A673 (cell line): ENCODE results near the gene ZDHHC6.

ENCODE experiments used
- CTCF ChIP-seq: fragments of 300-800, 200-600 bp; sonication (generic); conservative IDR thresholded peaks from 2 replicates; pipeline ENCODE4 v1.5.1; 2017; ENCODE audit warnings: low read depth, mild to moderate bottlenecking, antibody characterized with exemption, low read length, moderate library complexity, mixed read lengths
- EZH2 ChIP-seq: fragments of 200-600 bp; sonication (generic); IDR thresholded peaks from 2 replicates; pipeline ENCODE4 v1.6.1; 2017; ENCODE audit warnings: borderline replicate concordance, low read depth, mild to moderate bottlenecking, mixed read lengths, antibody characterized with exemption, low read length; ENCODE audit not compliant: poor library complexity, severe bottlenecking

- TF ChIP-seq CTCF (no peak), EZH2 (no peak)
Measured at GRCh38 chr10:112389271-112389822, 57.4 kb downstream of the ZDHHC6 start.
